T-helper 1 cell treated with Interleukin-12 subunit alpha and Interleukin-12 subunit beta and Interleukin-4 antibody, amounts not matched to agents 30 μg/mL and 1 μg/mL, for 36 hours (primary cell): ENCODE data around the gene NINL.
A peak's percentile ranks its signal among the peaks of the same experiment; 100 is the strongest.
"Not testable (repeated sequence)": the region's sequence is repeated elsewhere in the genome, so short reads cannot be mapped to it uniquely, and the experiment has no call there.

ENCODE experiments used
- H3K27ac Mint-ChIP-seq: one replicate; pipeline ENCODE4 v1.8.0; 2021; ENCODE audit warnings: mild to moderate bottlenecking, mixed read lengths
- H3K27me3 Mint-ChIP-seq: one replicate; pipeline ENCODE4 v1.8.0; 2021; ENCODE audit warnings: low read depth, mixed read lengths
- H3K36me3 Mint-ChIP-seq: one replicate; pipeline ENCODE4 v1.8.0; 2021; ENCODE audit warnings: low read depth, mixed read lengths
- H3K4me1 Mint-ChIP-seq: one replicate; pipeline ENCODE4 v1.8.0; 2021; ENCODE audit warnings: low read depth, mixed read lengths
- H3K4me3 Mint-ChIP-seq: one replicate; pipeline ENCODE4 v1.8.0; 2021; ENCODE audit warnings: mild to moderate bottlenecking, moderate library complexity, mixed read lengths
- H3K9me3 Mint-ChIP-seq: one replicate; pipeline ENCODE4 v1.8.0; 2021; ENCODE audit warnings: mixed read lengths

Gene NINL

DNA sequence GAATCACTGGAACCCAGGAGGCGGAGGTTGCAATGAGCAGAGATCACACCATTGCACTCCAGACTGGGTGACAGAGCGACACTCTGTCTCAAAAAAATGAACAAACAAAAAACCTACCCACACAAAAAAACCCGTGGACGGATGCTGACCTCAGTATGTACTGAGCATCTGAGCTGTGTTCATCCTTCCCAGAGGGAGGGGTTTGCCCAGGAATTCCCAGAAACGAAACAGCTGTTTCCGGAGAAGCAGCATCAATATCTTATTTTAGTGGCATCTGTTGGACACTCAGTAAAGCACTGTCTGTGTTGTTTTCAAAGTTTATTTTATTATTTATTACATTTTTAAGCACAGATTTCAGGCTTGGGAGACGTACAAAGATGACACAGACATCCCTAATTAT is 19.8 kb upstream of the NINL start:
- Mint-ChIP-seq H3K27me3 (no peaks in the 10 kb centered on the region), H3K4me3 (no peak overlapping the region), H3K9me3 (no peaks in the 10 kb centered on the region), H3K27ac (no peak overlapping the region), H3K4me1 (peaks cover 11% of the 10 kb centered on the region), H3K36me3 (no peaks in the 10 kb centered on the region)

DNA sequence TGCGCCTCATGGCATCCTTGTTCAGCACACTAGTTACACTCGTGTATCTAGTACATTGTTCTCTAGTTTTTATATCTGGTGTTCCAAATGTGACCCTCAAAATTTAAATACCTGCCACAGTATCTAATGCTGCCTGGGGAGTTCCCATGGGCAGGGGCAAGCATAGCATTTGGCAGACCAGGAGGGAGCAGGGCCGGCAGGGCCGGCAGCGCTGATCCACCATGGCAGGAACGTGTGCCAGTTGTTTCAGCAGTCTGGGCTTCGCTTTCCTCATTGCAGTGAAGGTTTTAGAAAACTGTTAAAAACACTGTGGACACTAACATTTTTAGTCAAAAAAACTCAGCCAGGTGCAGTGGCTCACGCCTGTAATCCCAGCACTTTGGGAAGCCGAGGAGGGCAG is 19.3 kb upstream of the NINL start:
- H3K36me3 Mint-ChIP-seq = no peaks in the 10 kb centered on the region
- H3K4me3 Mint-ChIP-seq = no peak overlapping the region
- no peaks in the 10 kb centered on the region for H3K9me3 Mint-ChIP-seq
- no peak overlapping the region for H3K27ac Mint-ChIP-seq
- H3K27me3 Mint-ChIP-seq = no peaks in the 10 kb centered on the region
- H3K4me1 Mint-ChIP-seq = peaks cover 11% of the 10 kb centered on the region

DNA sequence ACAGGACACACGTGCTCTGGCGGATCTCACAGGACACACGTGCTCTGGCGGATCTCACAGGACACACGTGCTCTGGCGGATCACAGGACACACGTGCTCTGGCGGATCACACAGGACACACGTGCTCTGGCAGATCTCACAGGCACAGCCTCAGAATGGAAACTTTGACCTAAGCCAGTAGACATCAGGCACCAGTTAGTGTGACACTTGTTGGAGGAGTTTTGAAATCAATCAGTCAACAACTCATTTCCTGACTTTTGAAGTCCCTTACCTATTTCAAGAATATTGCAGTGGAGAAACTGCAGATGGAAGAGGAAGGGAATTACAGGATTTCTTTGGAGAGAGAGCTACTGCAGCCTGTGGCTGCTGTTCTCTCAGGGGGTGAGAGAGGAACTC is 17.6 kb upstream of the NINL start:
- H3K27me3 Mint-ChIP-seq, H3K4me3 Mint-ChIP-seq: not testable (repeated sequence)
- H3K27ac Mint-ChIP-seq = peak overlapping the region; percentile 14

DNA sequence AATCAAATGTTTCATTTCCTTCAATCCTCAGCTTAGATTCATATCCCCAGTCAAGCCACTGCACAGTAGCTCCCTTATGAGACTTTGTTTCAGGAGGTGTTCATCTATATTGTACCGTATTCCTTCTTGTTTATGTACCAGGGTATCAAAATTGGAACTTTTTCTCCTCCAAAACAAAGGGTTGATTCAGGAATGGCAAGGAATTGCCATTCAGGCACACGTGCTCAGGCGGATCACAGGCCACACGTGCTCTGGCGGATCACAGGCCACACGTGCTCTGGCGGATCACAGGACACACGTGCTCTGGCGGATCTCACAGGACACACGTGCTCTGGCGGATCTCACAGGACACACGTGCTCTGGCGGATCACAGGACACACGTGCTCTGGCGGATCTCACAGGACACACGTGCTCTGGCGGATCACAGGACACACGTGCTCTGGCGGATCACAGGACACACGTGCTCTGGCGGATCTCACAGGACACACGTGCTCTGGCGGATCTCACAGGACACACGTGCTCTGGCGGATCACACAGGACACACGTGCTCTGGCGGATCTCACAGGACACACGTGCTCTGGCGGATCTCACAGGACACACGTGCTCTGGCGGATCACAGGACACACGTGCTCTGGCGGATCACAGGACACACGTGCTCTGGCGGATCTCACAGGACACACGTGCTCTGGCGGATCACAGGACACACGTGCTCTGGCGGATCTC is 17.0 kb upstream of the NINL start:
- not testable (repeated sequence) for H3K4me1 Mint-ChIP-seq, H3K27me3 Mint-ChIP-seq, H3K27ac Mint-ChIP-seq, H3K4me3 Mint-ChIP-seq, H3K9me3 Mint-ChIP-seq, H3K36me3 Mint-ChIP-seq

More for the DNA sequence above, 17.6 kb upstream of the NINL start:
- H3K36me3 Mint-ChIP-seq, H3K4me1 Mint-ChIP-seq, H3K9me3 Mint-ChIP-seq: not testable (repeated sequence)

DNA sequence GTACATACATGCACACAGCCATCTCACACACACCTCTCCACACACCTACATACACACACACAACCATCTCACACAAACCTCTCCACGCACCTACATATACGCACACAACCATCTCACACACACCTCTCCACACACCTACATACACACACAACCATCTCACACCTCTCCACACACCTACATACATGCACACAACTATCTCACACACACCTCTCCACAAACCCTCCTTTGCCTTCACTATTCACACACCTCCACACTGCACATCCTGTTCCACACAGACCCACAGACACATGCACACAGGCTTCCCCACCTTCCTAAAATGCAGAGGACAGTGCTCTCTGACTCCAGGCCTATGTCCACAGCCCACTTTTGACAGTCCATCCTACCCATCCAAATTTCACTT is 16.3 kb upstream of the NINL start:
- H3K9me3 Mint-ChIP-seq = no peaks in the 10 kb centered on the region
- H3K36me3 Mint-ChIP-seq = no peaks in the 10 kb centered on the region
- no peak overlapping the region for H3K27ac Mint-ChIP-seq
- peaks cover 9% of the 10 kb centered on the region for H3K4me1 Mint-ChIP-seq
- H3K4me3 Mint-ChIP-seq = no peak overlapping the region
- peaks cover 2% of the 10 kb centered on the region for H3K27me3 Mint-ChIP-seq

DNA sequence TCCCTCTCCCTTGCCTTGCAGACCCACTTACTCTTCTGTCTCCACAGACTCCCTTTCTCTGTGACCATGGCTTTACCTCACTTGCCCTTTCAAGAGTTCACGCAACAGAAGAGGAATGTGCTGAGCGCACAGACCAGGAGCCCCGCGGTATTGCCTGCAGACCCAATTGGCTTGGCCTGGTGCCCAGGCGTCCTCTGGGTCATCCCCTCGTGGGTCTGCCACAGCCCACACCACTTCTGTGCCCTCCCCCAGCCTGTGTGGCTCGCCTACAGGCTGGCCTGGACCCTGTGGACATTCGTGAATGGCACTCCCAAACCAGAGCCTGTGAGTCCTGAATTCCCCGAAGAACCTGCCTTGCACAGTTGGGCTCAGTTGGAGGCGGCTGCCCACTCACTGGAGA is 15.3 kb upstream of the NINL start:
- Mint-ChIP-seq H3K27ac (no peak overlapping the region), H3K27me3 (peaks cover 5% of the 10 kb centered on the region), H3K36me3 (no peaks in the 10 kb centered on the region), H3K9me3 (no peaks in the 10 kb centered on the region), H3K4me3 (no peak overlapping the region), H3K4me1 (peaks cover 9% of the 10 kb centered on the region)

DNA sequence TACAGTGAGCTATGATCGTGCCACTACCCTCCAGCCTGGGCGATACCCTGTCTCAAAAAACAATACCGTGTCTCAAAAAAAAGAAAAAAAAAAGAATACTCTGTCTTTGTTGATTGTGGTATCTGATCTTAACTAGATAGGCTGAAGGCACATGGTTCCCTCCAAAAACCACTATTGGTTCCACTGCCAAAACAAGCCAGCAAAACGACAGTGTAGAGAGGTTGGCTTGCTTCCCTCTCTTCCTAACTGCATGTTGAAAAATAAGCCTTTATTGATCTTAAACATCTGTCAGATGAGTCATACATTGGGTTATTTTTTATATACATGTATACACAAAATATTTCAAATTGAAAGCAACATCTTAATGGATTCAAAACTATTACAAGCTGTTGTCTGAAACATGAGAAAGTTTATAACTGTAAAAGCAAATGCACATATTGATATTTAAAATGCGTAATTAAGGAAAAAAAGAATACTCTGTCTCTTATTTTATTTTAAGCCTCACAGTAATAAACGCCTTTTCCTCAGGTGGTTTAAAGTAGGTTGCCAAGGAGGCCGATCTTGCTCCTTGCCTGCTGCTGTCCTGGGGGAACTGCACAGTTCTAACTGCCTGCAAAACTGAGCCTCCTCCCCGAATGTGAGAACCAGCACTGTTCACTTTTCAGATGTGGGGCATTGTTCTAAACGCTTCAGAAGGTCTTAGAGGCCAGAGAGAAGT is 7.0 kb upstream of the NINL start:
- Mint-ChIP-seq H3K36me3 (no peaks in the 10 kb centered on the region), H3K4me1 (no peaks in the 10 kb centered on the region), H3K4me3 (no peak overlapping the region), H3K9me3 (no peaks in the 10 kb centered on the region), H3K27ac (no peak overlapping the region), H3K27me3 (peaks cover 10% of the 10 kb centered on the region)

DNA sequence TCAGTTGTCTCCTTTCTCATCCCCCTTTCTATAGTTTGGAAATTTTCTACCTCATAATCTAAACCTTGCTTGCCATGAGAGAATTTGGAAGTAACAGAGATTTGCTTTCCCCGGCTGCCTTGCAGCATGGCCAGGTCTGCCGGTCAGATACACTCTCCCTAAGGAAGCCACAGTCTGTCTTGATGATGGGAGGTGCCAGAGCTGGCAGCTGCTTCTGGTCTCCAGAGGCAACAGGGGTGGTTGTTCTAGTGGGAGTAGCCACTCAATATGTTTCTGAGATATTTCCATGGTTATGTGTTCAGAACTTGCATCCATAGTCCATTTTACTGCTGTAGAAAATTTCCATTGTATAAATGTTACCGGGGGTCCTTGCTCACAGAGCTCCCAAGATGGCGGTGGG is 5.4 kb upstream of the NINL start:
- H3K36me3 Mint-ChIP-seq, H3K4me3 Mint-ChIP-seq, H3K27me3 Mint-ChIP-seq, H3K4me1 Mint-ChIP-seq, H3K27ac Mint-ChIP-seq, H3K9me3 Mint-ChIP-seq: not testable (repeated sequence)

DNA sequence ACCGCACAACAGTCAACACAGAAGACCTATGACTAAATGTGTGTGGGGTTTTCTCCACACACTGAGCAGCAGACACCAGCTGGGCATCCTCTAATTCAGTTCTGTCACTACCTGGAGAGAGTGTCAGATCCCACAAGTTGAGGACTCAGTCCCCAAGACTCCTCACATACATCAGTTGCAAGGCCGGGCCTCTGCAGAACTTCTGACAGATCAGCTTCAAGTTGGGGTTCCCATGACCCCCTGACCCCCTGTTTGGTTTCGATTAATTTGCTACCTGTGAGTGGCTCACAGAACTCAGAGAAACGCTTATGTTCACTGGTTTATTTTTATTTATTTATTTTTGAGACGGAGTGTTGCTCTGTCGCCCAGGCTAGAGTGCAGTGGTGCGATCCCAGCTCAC is 3.2 kb upstream of the NINL start:
- H3K27ac Mint-ChIP-seq = no peak overlapping the region
- H3K36me3 Mint-ChIP-seq = peaks cover 6% of the 10 kb centered on the region
- peaks cover 7% of the 10 kb centered on the region for H3K27me3 Mint-ChIP-seq
- peaks cover 8% of the 10 kb centered on the region for H3K4me1 Mint-ChIP-seq
- no peak overlapping the region for H3K4me3 Mint-ChIP-seq
- no peaks in the 10 kb centered on the region for H3K9me3 Mint-ChIP-seq

DNA sequence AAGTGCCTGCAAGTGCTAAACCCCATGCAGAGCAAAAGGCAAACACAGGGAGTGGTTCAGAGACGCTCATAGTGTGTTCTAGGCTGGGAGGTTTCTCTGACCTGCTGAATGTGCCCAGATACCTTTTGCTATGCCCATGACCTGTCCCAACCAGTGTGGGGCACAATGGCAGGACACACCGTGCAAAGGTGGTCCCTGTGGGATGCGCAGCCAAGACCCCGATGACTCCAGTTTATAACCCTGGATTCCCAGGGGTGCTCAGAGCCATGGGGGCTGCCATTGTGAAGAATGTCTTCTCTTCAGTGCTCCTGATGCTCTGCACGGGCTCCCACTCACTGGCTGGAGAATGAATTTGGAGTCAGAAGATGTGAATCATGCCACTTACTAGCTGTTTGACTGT is 2.2 kb upstream of the NINL start:
- H3K9me3 Mint-ChIP-seq = no peaks in the 10 kb centered on the region
- H3K27ac Mint-ChIP-seq = no peak overlapping the region
- H3K4me3 Mint-ChIP-seq = no peak overlapping the region
- H3K27me3 Mint-ChIP-seq = peaks cover 12% of the 10 kb centered on the region
- peaks cover 8% of the 10 kb centered on the region for H3K4me1 Mint-ChIP-seq
- H3K36me3 Mint-ChIP-seq = peaks cover 6% of the 10 kb centered on the region

DNA sequence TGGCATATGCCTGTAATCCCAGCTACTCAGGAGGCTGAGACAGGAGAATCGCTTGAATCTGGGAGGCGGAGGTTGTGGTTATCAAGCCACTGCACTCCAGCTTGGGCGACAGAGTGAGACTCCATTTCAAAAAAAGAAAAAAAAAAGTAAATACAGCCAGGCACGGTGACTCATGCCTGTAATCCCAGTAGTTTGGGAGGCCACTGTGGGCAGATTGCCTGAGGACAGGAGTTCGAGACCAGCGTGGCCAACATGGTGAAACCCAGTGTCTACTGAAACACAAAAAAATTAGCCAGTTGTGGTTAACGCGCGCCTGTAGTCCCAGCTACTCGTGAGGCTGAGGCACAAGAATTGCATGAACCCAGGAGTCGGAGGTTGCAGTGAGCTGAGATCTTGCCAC is 1.5 kb upstream of the NINL start:
- Mint-ChIP-seq H3K27me3 (peaks cover 12% of the 10 kb centered on the region), H3K4me3 (no peak overlapping the region), H3K9me3 (no peaks in the 10 kb centered on the region), H3K4me1 (peaks cover 8% of the 10 kb centered on the region), H3K36me3 (peaks cover 6% of the 10 kb centered on the region), H3K27ac (no peak overlapping the region)

DNA sequence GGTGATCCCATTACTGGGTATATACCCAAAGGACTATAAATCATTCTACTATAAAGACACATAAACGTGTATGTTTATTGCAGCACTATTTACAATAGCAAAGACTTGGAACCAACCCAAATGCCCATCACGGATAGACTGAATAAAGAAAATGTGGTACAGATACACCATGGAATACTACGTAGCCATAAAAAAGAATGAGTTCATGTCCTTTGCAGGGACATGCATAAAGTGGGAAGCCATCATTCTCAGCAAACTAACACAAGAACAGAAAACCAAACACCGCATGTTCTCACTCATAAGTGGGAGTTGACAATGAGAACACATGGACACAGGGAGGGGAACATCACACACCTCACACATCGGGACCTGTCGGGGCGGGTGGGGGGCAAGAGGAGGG is 1.7 kb downstream of the NINL start:
- Mint-ChIP-seq H3K27ac (peak overlapping the region; percentile 62), H3K27me3 (peaks cover 12% of the 10 kb centered on the region), H3K4me3 (peak overlapping the region; percentile 62)

DNA sequence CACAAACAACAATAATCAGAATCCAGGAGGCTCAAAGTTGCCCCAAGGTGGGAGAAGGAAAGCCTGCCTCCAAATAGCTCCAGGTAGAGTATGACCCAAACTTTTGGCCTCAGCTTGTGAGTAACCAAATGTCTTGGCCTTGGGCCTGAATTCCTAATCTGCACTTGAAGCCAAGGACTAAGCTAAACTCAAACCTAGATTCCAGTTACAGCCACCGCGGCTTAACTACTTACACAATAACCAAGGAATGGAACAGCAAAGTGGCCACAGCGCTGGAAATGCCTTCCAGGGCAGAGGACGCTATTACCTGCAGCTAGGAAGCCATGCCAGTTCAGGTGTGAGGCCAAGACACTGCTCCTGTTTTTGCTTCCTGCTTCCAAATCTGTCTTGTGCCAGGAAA is 4.6 kb downstream of the NINL start:
- Mint-ChIP-seq H3K4me3 (no peak overlapping the region), H3K27ac (no peak overlapping the region), H3K4me1 (peaks cover 8% of the 10 kb centered on the region), H3K36me3 (peaks cover 6% of the 10 kb centered on the region), H3K9me3 (no peaks in the 10 kb centered on the region), H3K27me3 (peaks cover 12% of the 10 kb centered on the region)

More for the DNA sequence above, 1.7 kb downstream of the NINL start:
- not testable (repeated sequence) for H3K4me1 Mint-ChIP-seq, H3K36me3 Mint-ChIP-seq, H3K9me3 Mint-ChIP-seq

DNA sequence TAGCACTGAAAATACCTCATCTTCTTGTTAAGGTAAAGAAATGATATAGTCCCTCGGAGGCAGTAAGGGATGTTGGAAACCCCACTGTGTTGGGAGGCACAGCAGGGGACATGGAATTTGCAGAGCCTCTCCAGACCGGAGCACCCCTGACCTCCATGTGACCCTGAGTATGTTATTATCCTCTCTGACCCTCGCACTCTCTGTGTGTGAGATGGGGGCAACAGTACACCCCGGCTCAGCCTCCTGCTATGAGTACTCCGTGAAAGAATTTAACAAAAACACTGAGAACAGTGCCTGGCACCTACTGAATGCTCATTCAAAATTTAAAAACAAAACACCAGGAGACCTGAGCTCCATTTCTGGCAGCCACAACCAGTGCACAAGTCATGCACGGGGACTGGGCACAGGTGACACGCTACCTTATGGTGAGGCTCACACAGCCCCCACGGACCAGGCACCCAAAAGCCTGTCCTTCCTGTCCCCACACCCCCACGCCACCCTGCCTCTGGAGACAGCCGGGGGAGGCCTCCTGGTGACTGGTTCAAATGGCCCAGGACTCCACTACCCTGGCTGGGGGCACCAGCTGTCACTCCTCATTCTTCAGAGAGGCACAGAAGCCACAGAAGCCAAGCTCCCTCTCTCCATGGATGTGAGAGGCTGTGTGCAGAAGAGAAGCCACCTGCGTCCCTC is 6.1 kb downstream of the NINL start:
- H3K4me3 Mint-ChIP-seq = no peak overlapping the region
- H3K9me3 Mint-ChIP-seq = no peaks in the 10 kb centered on the region
- no peak overlapping the region for H3K27ac Mint-ChIP-seq
- H3K4me1 Mint-ChIP-seq = peaks cover 3% of the 10 kb centered on the region
- H3K36me3 Mint-ChIP-seq = peaks cover 3% of the 10 kb centered on the region
- peaks cover 12% of the 10 kb centered on the region for H3K27me3 Mint-ChIP-seq
